HG03457 (cell line): ENCODE measurements around the gene NMRK1.

ENCODE experiments used
- ATAC-seq: cut with Tn5 transposase; IDR thresholded peaks from one replicate; pipeline ENCODE4 v1.9.1; 2021; ENCODE audit warnings: moderate number of reproducible peaks; ENCODE audit not compliant: unreplicated experiment

The NMRK1 gene

DNA sequence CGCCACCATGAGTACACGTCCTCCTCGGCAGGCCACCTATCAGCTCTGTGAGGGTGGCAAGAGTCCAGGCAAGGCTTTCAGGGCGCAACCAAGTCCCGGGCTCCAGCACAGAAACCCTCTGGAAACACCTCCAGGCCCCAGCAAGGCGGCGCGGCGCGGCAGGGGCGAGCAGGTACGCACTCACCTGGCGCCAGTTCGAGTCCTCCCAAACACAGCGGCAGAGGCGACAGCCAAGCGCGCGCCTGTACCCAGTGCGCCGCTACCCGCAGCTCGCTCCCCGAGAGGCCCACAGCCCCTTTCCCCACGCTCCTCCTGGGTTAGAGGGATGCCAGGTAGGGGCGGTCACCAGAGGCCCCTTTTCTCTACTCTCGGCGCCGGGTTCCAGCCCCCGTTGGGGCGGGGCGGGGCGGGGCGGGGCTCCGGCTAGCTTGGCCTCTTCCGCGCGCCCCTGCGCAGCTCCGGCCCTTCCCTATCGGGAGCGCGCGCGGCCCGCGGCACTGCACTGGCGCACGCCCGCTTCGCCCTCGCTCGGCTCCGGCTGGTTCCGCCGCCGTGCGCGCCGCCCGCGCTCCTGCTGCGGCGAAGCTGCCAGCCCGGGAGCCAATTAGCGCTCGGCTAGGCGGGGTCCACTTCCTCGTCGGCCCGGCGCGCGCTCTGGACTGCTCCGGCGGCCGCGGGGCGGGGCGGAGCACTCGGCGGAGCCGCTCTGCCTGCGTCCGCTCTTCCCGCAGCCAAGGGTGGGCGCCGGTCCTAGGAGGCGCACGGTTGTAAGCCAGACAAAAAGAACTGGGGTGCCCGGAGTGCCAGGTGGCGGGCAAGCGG, at the start of gene NMRK1, which contains the start of gene OSTF1:
Gene NMRK1, minus strand, starts transcription at position 332 of the 822 bp plus-strand sequence. CDS start 5,040 bp downstream, outside the sequence.
Gene OSTF1, plus strand, starts transcription at position 691 of the 822 bp plus-strand sequence. CDS start 179 bp downstream, outside the sequence.
- ATAC-seq, result peak; percentile 89

GRCh38 chr9:75134495-75134894, 46.5 kb upstream of the NMRK1 start:
- no peak for ATAC-seq

- no peak for ATAC-seq
These were observed 45.4 kb upstream of the NMRK1 start for GRCh38 chr9:75133396-75133795.

DNA sequence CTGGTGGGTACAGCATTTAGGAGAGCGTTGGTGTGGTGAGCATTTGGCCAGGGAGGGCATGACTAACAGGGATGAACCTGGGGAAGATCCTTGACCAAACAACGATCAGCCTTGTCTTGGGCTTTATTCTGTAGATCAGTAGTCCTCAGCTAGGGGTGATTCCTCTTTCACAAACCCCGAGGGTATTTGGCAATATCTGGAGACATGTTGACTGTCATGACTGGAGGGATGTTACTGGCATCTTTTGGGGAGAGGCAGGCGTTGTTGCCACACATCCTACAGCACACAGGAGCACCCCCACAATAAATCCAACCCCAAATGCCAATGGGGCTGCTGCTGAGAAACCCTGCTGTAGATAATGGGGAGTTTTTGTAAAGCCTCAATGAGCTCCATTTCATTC, 44.3 kb upstream of the NMRK1 start:
- no peak for ATAC-seq

DNA sequence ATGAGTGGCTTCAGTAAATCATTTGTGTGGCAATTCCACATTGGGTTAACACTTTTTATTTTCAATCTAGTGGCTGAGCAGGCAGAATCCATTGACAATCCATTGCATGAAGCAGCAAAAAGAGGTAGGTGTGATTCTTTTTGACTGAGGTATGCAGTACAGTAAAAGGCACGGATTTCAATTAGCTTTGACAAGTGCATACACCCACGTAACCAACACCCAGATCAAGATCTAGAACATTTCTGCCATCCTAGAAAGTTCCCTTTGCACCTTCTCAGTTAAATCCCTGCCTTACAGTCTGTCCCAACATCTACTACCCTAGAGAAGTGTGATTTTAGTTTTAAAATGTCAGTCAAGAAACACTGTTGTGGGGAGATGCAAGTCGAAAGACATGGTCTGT, 43.7 kb upstream of the NMRK1 start:
- ATAC-seq, result no peak

- no peak for ATAC-seq
These were observed 42.8 kb upstream of the NMRK1 start for GRCh38 chr9:75130621-75131230.

- no peak for ATAC-seq
These were observed 42.2 kb upstream of the NMRK1 start for GRCh38 chr9:75130172-75130571.

DNA sequence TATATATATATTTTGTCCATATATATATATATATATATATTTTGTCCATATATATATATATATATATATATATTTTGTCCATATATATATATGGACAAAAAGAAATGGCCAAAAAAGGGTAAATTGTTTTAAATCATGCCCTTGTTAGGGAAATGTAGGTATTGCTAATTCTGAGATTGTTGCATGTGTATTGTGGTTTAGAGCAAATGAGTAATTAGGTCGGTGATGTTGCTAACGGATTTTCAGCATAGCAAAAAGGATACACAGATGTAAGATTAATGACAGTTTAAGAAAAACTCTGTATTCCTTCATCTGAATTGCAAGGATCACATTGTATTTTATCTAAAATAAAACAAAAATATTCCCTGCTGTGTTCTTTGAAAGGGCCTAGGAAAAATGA, 40.6 kb upstream of the NMRK1 start:
- no peak for ATAC-seq

- no peak for ATAC-seq
These were observed 35.7 kb upstream of the NMRK1 start for GRCh38 chr9:75123696-75124095.

- no peak for ATAC-seq
These were observed 34.1 kb upstream of the NMRK1 start for GRCh38 chr9:75121914-75122558.

DNA sequence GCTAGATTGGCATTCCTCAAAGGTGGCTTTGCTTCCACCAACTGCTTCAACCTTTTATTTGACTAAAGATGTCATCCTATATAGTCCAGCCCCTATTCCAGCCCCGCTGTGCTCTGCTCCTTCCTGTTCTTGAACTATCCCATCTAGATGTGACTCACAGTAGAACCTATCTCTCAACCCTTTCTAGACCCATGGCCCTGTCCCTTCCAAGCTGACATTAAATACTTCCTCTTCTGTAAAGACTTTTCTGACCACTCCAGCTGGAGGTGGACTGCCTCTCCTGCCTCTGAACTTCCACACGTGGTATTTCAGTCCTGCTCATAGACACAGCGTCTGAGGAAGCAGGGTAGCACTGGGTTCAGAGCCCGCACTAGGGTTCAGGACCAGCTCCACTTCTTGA, 32.7 kb upstream of the NMRK1 start:
- ATAC-seq, result no peak

- no peak for ATAC-seq
These were observed 29.6 kb upstream of the NMRK1 start for GRCh38 chr9:75117564-75117963.

- no peak for ATAC-seq
These were observed 28.4 kb upstream of the NMRK1 start for GRCh38 chr9:75116306-75116705.

- no peak for ATAC-seq
These were observed 24.8 kb upstream of the NMRK1 start for GRCh38 chr9:75112789-75113188.

- no peak for ATAC-seq
These were observed 23.2 kb upstream of the NMRK1 start for GRCh38 chr9:75111019-75111622.

DNA sequence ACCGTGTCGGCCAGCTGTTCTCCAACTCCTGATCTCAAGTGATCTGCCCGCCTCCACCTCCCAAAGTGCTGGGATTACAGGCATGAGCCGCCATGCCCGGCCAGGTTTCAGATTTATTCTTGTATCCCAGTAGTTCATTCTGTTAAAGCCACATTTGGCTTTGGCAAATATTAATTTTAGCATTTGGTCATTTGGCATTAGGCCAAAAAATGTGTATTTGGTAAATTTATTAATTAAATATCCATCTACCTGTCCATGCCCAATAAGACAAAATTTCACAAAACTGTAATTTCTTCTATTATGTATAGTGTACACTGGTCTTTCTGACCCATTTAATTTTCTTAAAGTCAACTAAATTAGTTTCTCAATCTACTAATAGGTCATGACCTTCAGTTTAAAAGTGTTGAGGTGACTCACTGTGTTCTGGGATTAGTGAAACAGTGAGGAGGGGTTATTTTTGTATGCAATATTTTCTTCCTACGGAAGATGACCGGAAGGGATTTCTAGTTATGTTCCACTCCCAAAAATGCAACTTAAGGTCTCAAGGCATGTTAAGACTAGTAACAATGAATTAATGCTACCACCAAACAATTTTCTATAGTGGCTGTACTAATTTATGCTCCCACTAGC, 21.4 kb upstream of the NMRK1 start:
- ATAC-seq, result no peak

- no peak for ATAC-seq
These were observed 20.6 kb upstream of the NMRK1 start for GRCh38 chr9:75108571-75108970.

GRCh38 chr9:75106857-75107256, 18.9 kb upstream of the NMRK1 start:
- no peak for ATAC-seq

DNA sequence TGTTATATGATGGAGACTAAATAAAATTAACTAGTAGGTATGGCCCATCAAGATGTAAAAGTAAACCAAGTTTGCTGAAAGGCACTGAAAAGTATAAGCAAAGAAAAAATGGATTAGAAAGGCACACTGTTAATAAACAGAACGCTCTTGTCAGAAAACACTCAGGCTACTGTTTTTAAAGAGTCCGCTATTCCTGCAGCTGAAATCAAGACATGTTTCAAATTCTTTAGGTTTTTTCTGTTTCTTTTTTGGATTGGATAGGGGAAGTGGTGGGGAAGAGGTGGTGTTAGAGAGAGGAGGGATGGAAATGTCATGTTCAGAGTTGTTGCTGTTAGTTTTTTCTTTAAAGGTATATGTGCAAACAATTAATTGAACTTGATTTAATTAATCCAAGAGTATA, 17.9 kb upstream of the NMRK1 start:
- ATAC-seq, result no peak

GRCh38 chr9:75105019-75105540, 17.1 kb upstream of the NMRK1 start:
- ATAC-seq, result no peak

DNA sequence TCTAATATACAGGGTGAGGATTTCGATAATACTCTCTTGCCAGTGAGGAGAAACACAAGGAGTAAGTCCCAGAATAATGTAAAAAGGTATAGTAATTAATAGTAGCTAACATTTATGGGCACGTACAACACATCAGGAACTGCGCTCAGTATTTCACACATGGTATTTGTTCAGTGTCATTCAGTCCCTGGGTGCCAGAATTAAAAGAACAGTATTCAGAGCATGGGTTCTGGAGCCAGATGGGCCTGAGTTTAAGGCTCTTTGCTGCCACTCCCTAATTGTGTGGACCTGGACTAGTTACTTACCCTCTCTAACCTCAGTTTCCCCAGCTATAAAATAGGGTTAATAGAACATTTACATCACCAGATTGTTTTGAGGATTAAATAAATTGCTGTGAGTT, 16.7 kb upstream of the NMRK1 start:
- ATAC-seq, result no peak
